GM19023 (cell line): ENCODE results near the gene SLC9A7.

Experiments used
- ATAC-seq: cut with Tn5 transposase; IDR thresholded peaks from one replicate; pipeline ENCODE4 v1.9.1; 2021; ENCODE audit warnings: mild to moderate bottlenecking, moderate library complexity; ENCODE audit not compliant: unreplicated experiment

Gene SLC9A7

GRCh38 chrX:46575586-46575985, 183.3 kb downstream of the SLC9A7 start:
- ATAC-seq, result no peak

DNA sequence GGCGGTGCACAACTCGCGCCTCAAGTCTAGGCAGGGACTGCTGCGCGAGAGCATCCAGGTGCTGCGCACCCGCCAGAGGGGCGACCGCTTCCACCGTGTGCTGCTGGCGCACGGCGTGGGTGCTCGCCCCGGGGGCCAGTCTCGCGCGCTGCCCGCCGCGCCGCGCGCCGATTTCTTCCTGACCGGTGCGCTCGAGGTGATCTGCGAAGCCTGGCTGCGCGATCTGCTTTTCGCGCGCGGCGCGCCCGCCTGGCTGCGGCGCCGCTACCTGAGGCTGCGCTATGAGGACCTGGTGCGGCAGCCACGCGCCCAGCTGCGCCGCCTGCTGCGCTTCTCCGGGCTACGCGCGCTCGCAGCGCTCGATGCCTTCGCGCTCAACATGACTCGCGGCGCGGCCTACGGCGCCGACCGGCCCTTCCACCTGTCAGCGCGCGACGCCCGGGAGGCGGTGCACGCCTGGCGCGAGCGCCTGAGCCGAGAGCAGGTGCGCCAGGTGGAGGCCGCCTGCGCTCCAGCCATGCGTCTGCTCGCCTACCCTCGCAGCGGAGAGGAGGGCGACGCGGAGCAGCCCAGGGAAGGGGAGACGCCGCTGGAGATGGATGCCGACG, 184.0 kb downstream of the SLC9A7 start:
- peak; percentile 19 for ATAC-seq

DNA sequence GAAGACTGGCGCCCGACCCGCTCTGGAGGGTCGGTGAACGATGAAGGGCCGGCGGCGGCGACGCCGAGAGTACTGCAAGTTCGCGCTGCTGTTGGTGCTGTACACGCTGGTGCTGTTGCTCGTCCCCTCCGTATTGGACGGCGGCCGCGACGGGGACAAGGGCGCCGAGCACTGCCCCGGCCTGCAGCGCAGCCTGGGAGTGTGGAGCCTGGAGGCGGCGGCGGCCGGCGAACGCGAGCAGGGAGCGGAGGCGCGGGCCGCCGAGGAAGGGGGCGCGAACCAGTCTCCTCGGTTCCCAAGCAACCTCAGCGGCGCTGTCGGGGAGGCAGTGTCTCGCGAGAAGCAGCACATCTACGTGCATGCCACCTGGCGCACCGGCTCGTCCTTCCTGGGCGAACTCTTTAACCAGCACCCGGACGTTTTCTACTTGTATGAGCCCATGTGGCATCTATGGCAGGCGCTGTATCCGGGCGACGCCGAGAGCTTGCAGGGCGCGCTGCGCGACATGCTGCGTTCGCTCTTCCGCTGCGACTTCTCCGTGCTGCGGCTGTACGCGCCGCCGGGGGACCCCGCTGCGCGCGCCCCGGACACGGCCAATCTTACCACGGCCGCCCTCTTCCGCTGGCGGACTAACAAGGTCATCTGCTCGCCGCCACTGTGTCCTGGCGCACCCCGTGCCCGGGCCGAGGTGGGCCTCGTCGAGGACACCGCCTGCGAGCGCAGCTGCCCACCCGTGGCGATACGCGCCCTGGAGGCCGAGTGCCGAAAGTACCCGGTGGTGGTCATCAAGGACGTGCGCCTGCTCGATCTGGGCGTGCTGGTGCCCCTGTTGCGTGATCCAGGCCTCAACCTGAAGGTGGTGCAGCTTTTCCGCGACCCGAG, 184.8 kb downstream of the SLC9A7 start:
- peak; percentile 35 for ATAC-seq

DNA sequence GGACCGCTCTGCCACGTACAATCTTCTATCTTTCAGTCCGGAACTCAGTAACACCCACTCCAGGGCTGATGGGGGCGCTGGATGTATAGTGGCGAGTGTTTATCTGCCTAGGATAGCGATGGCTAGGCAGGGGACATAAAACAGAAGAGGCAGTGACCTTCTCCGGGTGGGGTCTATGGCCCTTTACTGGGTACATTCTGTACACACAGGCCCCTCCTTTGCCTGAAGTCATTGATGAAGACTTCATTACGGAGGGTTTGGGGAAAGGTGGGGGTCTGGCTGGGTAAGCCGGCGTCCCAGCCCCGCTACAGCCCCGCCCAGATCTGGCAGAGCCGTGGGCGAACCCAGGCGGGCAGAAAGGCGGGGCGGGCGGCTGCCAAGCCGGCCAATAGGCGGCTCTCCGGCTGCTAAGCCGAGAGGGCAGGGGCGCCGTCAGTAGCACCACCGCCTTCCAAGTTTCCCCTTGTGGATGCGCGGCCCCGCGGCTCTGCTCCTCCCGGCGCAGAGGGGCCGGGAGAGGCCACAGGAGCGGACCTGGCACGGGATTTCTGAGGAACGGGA, 185.5 kb downstream of the SLC9A7 start, which contains the start of gene CHST7:
TSS of gene CHST7 (plus strand) at position 435 of the 561 bp plus-strand sequence. CDS start 167 bp downstream, outside the sequence.
- peak; percentile 48 for ATAC-seq

DNA sequence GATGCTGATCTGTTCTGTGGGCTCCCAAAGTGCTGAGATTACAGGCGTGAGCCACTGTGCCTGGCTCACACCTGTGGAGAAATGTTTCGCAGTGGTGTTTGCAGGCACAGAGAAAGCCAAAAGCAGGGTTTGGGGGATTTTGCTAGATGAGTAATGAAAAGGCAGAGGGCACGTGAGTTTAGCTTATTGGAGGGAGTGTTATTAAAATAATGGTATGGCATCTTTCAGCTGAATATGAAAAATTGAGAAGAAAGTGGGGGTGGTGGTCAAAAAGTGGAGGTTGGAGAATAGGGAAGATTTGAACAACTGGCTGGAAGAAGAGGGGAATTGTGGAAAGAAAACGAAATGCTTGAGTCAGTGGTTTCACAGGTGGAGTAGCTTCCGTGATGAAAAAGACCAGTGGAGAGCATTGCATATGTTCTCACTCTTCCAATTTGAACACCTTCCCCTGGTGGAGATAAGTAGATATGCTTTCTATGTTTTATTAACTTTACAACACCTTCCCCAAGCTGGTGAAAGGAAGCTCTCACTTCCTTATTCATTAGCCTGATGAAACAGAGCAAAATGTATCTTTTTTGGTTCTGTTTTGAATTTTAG, 186.5 kb downstream of the SLC9A7 start:
- ATAC-seq, result peak; percentile 16

GRCh38 chrX:46571423-46572339, 187.2 kb downstream of the SLC9A7 start:
- ATAC-seq, result no peak

- ATAC-seq, result no peak
Observed at GRCh38 chrX:46569621-46570020, 189.3 kb downstream of the SLC9A7 start.

DNA sequence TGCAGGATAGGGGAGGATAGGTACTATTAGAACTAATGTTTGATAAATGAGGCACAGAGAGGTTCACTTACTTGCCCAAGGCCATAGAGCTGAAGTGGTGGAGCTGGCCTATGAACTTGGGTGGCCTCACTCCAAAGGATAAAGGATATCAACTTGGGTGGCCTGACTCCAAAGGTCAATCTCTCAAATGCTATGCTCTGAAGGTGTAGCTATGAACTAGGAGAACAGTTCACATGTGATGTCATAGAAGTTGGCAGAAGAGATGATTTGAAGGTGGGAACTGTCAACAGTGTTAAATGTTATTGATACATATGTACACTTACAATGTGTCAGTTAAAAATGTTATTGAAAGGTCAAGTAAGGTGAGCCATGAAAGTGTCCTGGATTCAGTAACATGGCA, 191.5 kb downstream of the SLC9A7 start:
- no peak for ATAC-seq

- peak; percentile 99 for ATAC-seq
Observed at GRCh38 chrX:46561824-46562657, 196.9 kb downstream of the SLC9A7 start.

- no peak for ATAC-seq
Observed at GRCh38 chrX:46559062-46559461, 199.9 kb downstream of the SLC9A7 start.

DNA sequence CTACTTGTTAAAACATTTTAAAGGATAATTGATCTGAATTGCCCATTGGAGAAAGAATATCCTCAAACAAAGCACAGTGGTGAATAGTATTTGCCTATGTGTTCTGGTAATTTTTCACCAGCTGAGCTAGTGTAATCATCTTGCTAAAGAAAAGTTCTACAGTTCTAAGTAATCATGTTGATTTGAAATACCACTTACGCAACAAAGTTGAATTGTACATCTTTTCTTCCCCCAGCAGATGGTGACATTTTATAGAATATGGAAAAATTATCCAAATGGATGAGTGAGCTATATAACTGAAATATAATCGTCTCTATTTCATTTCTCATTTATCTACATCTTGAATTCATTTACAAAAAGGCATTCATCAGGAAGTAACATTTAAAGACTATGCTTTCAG, 204.0 kb downstream of the SLC9A7 start:
- ATAC-seq, result no peak

DNA sequence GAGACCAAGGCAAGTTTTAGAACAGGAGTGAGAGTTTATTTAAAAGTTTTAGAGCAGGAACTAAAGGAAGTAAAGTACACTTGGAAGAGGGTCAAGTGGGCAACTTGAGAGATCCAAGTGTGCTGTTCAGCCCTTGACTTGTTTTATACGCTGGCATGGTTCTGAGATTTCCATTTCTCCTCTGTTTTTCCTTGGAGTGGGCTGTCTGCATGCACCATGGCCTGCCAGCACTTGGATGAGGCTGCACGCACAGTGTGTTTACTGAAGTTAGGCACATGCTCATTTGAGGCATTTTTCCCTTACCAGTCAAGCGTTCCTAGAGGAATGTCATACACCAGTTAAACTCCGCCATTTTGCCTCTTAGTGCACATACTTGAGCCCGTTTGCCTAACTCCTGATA, 205.0 kb downstream of the SLC9A7 start:
- no peak for ATAC-seq

DNA sequence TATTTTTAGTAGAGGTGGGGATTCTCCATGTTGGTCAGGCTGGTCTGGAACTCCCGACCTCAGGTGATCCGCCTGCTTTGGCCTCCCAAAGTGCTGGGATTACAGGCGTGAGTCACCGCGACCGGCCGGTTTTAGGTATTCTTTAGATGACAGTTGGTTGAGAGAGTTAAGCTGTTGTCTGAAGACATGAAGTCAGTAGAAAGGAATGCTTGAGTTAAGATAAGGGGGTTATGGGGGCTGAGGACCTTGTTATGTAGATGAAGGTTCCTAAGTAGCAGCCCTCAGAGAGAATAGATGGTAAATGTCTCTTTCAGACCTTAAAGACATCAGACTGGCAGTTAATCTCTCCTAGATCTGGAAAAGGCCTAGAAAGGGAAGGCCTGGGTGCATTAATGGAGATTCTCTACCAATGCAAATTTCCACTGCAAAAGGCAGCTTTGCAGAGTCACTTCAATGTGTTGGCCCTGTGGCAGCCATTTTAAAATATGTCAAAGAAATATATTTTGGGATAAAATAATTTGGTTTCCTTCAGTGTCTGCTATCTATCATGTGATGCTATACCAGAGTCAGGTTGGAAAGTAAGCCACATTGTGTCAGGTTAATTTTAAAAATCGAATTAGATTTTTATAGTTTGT, 207.3 kb downstream of the SLC9A7 start:
- ATAC-seq, result no peak

DNA sequence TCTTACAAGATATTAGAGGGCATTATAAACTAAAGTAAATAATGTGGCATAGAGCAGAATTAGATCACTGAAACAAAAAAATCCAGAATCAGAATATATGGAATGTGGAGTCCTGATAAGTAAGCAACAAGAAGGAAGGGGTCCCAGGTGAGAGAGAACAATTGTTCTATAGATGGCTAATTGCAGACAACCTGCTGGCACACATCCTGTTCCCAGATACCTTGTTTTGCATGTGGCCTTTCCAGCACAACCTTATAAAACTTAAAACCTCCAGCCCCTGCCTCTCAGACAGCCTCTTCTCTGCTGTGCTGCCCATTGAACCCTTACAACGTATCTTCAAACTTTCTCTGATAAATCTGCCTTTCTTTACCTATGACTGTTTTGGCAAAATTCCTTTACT, 209.0 kb downstream of the SLC9A7 start:
- no peak for ATAC-seq
